SK-N-SH (cell line): ENCODE data around the gene LRMDA. TPM values are rescaled to one million over a fixed set of nuclear protein-coding genes. Genes with fewer than 3 reads are reported as not detected.

Experiments used
- CTCF ChIA-PET: fragments of 300-600, 350-600 bp; formaldehyde crosslinking; extraction: SDS; loops from one replicate; lab custom pipeline; 2021; lab: Yijun Ruan, JAX
- POLR2A ChIA-PET: fragments of 350-600 bp; sonication (Branson Sonifier 250); formaldehyde crosslinking; extraction: SDS; loops from one replicate; lab custom pipeline; 2020; ENCODE audit warnings: antibody characterized with exemption, inconsistent platforms; lab: Yijun Ruan, JAX
- DNase-seq: peaks from one replicate; pipeline ENCODE4 v3.0.0; 2012
- H2AFZ ChIP-seq: fragments of 200-600 bp; sonication (generic); 2 replicates; pipeline ENCODE4 v1.8.1; 2016; ENCODE audit warnings: antibody characterized with exemption, mild to moderate bottlenecking, low read depth
- H3F3A ChIP-seq: fragments of 200-600 bp; sonication (generic); replicated peaks from 2 replicates; pipeline ENCODE3; 2016; ENCODE audit warnings: antibody characterized with exemption, mild to moderate bottlenecking; ENCODE audit not compliant: insufficient read depth
- H3K27ac ChIP-seq, 2 experiments: fragments of 200-500 bp in 1 of 2; fragments of 200-600 bp in 1 of 2; sonication (Bioruptor generic) in 1 of 2; sonication (generic), shearing (Covaris generic) in 1 of 2; 2 replicates each; pipeline versions ENCODE4 v1.5.1 to v1.6.1; 2014 to 2016; ENCODE audit warnings: low read depth in 2 of 2, inconsistent platforms in 1 of 2, low read length in 1 of 2, mild to moderate bottlenecking in 1 of 2, mixed read lengths in 1 of 2
- H3K27me3 ChIP-seq: fragments of 200-600 bp; sonication (generic), shearing (Covaris generic); 2 replicates; pipeline ENCODE4 v1.6.1; 2016; ENCODE audit warnings: mixed run types; ENCODE audit not compliant: insufficient read depth
- H3K36me3 ChIP-seq, 2 experiments: fragments of 200-500 bp in 1 of 2; fragments of 200-600 bp in 1 of 2; sonication (Bioruptor generic) in 1 of 2; sonication (generic) in 1 of 2; replicated peaks in 1 of 2; 2 replicates each; pipeline versions ENCODE3 to v1.5.1; 2014 to 2016; ENCODE audit warnings: low read length in 1 of 2, mild to moderate bottlenecking in 1 of 2; ENCODE audit not compliant: insufficient read depth in 2 of 2, control insufficient read depth in 1 of 2
- H3K4me1 ChIP-seq, 2 experiments: fragments of 200-500 bp in 1 of 2; fragments of 200-600 bp in 1 of 2; sonication (Bioruptor generic) in 1 of 2; sonication (generic), shearing (Covaris generic) in 1 of 2; 2 replicates each; pipeline versions ENCODE4 v1.5.1 to v1.6.1; 2014 to 2016; ENCODE audit warnings: low read depth in 1 of 2, low read length in 1 of 2, mixed run types in 1 of 2; ENCODE audit not compliant: insufficient read depth in 2 of 2, control insufficient read depth in 1 of 2
- H3K4me2 ChIP-seq: fragments of 200-600 bp; sonication (generic), shearing (Covaris generic); 2 replicates; pipeline ENCODE4 v1.6.1; 2017; ENCODE audit warnings: mixed run types
- H3K4me3 ChIP-seq, 2 experiments: fragments of 200-500 bp in 1 of 2; fragments of 200-600 bp in 1 of 2; sonication (Bioruptor generic) in 1 of 2; sonication (generic), shearing (Covaris generic) in 1 of 2; 2 replicates each; pipeline versions ENCODE4 v1.5.1 to v1.8.1; 2014 to 2016; ENCODE audit warnings: low read depth in 2 of 2, inconsistent platforms in 1 of 2, low read length in 1 of 2, mild to moderate bottlenecking in 1 of 2, mixed read lengths in 1 of 2, moderate library complexity in 1 of 2
- H3K79me2 ChIP-seq: fragments of 200-600 bp; sonication (generic); 2 replicates; pipeline ENCODE4 v1.8.1; 2017; ENCODE audit warnings: mild to moderate bottlenecking; ENCODE audit not compliant: insufficient read depth
- H3K9ac ChIP-seq: fragments of 200-600 bp; sonication (generic); 2 replicates; pipeline ENCODE4 v1.6.1; 2017; ENCODE audit warnings: mixed run types
- H3K9me2 ChIP-seq: fragments of 200-600 bp; sonication (generic); 2 replicates; pipeline ENCODE4 v1.6.1; 2017; ENCODE audit warnings: mixed run types
- H3K9me3 ChIP-seq: fragments of 200-600 bp; sonication (generic); 2 replicates; pipeline ENCODE4 v1.6.1; 2017; ENCODE audit warnings: mixed run types, mild to moderate bottlenecking, moderate library complexity
- H4K20me1 ChIP-seq: fragments of 200-600 bp; sonication (generic); 2 replicates; pipeline ENCODE4 v1.6.1; 2017; ENCODE audit warnings: mild to moderate bottlenecking, mixed run types; ENCODE audit not compliant: insufficient read depth
- EZH2phosphoT487 ChIP-seq: fragments of 200-600 bp; sonication (generic); IDR thresholded peaks from 2 replicates; pipeline ENCODE4 v1.6.1; 2017; ENCODE audit warnings: low read depth, mixed run types, mild to moderate bottlenecking, antibody characterized with exemption, moderate library complexity, borderline replicate concordance
- FOXJ3 ChIP-seq: sonication (generic); formaldehyde crosslinking; IDR thresholded peaks from 2 replicates; pipeline ENCODE4 v1.5.1; 2020; ENCODE audit warnings: mild to moderate bottlenecking, missing genetic modification reagents
- FOXM1 ChIP-seq: IDR thresholded peaks from 2 replicates; pipeline ENCODE4 v1.4.0; 2012; ENCODE audit warnings: low read depth, mild to moderate bottlenecking
- MAX ChIP-seq: IDR thresholded peaks from 2 replicates; pipeline ENCODE4 v1.4.0; 2012; ENCODE audit warnings: low read depth
- MEF2A ChIP-seq: IDR thresholded peaks from 2 replicates; pipeline ENCODE4 v1.4.0; 2012; ENCODE audit warnings: low read depth, borderline replicate concordance
- MXI1 ChIP-seq: IDR thresholded peaks from 2 replicates; pipeline ENCODE4 v1.6.1; 2012; ENCODE audit warnings: mild to moderate bottlenecking, low read depth, low read length, improper control_type of control experiment
- POLR2AphosphoS5 ChIP-seq: IDR thresholded peaks from 2 replicates; pipeline ENCODE4 v1.6.1; 2012; ENCODE audit warnings: low read depth, low read length
- RCOR1 ChIP-seq: fragments of 150-350 bp; IDR thresholded peaks from 2 replicates; pipeline ENCODE4 v1.6.1; 2017; ENCODE audit warnings: antibody characterized with exemption, low read length
- REST ChIP-seq: IDR thresholded peaks from 2 replicates; pipeline ENCODE4 v1.6.1; 2012; ENCODE audit warnings: mild to moderate bottlenecking, low read depth, low read length, moderate library complexity
- RXRA ChIP-seq: IDR thresholded peaks from 2 replicates; pipeline ENCODE4 v1.4.0; 2012; ENCODE audit warnings: low read depth, mild to moderate bottlenecking, borderline replicate concordance
- SIN3A ChIP-seq: IDR thresholded peaks from 2 replicates; pipeline ENCODE4 v1.6.1; 2012; ENCODE audit warnings: low read depth, mild to moderate bottlenecking, low read length, moderate library complexity, borderline replicate concordance
- SMC3 ChIP-seq: IDR thresholded peaks from 2 replicates; pipeline ENCODE4 v1.6.1; 2012; ENCODE audit warnings: low read depth, low read length, improper control_type of control experiment
- TAF1 ChIP-seq: IDR thresholded peaks from 2 replicates; pipeline ENCODE4 v1.6.1; 2012; ENCODE audit warnings: low read depth, mild to moderate bottlenecking, low read length, moderate library complexity, borderline replicate concordance
- YY1 ChIP-seq: IDR thresholded peaks from 2 replicates; pipeline ENCODE4 v1.4.0; 2012; ENCODE audit warnings: low read depth, mild to moderate bottlenecking
- WGBS: methylation state at CpG from one replicate; pipeline ENCODE4 v1.1.6; 2017; ENCODE audit warnings: low lambda C conversion rate; 5-methylcytosine and 5-hydroxymethylcytosine counted together
- polyA plus RNA-seq, 3 experiments: library from polyadenylated mRNA; depleted of rRNA; stranded (reverse); fragments of >200 nt; gene quantifications; 2 replicates each; pipeline ENCODE4 v1.2.3, GENCODE V29; 2012

LRMDA gene
- polyA plus RNA-seq, 1 of the 3 experiments (the other 2 are of a cell fraction), result 0.95 TPM

- Histone ChIP-seq H4K20me1 (no peaks in the 10 kb centered on the region), H3K9ac (no peak overlapping the region), H3K4me1 (peaks cover 0 to 7% of the 10 kb centered on the region in 2 experiments; a peak in 1 of 4 replicates), H3K9me3 (no peaks in the 10 kb centered on the region), H3K36me3 (no peaks in the 10 kb centered on the region), H3F3A (no peaks in the 10 kb centered on the region), H3K4me3 (no peak overlapping the region), H3K27ac (peak overlapping the region in 1 of 2 experiments; percentile 39; a peak in 1 of 4 replicates), H3K27me3 (no peaks in the 10 kb centered on the region), H3K4me2 (no peak overlapping the region), H2AFZ (no peak overlapping the region; the same call in 1 of the 2 replicates), H3K79me2 (no peaks in the 10 kb centered on the region), H3K9me2 (no peaks in the 10 kb centered on the region)
- POLR2A ChIA-PET, result no interaction called here
- TF ChIP-seq FOXJ3 (CRISPR knock-in tag) (no peak), FOXM1 (no peak), SIN3A (no peak), RCOR1 (no peak), REST (no peak), RXRA (no peak), SMC3 (no peak), TAF1 (no peak), EZH2phosphoT487 (no peak), POLR2AphosphoS5 (no peak)
- CTCF ChIA-PET, result interaction anchor here (0.6 to 1.2 kb wide), 2 partner anchors 13 to 651 kb away, joined by 3 to 4 read pairs; no protein-coding TSS in a partner anchor
- 92% methylated on average over 1 of the region's 1 CpG for WGBS
- no peak for DNase-seq
Observed at GRCh38 chr10:76336213-76336963, 905.0 kb downstream of the LRMDA start.

- 54% methylated on average over 1 of the region's 1 CpG for WGBS
Observed at GRCh38 chr10:76337641-76338040, 906.2 kb downstream of the LRMDA start.

More at GRCh38 chr10:76337641-76338040, 906.2 kb downstream of the LRMDA start:
- H3K27ac ChIP-seq, result peak overlapping the region in 1 of 2 experiments; percentile 10; a peak in 1 of 4 replicates
- H3K9ac ChIP-seq, result no peak overlapping the region
- H4K20me1 ChIP-seq, result no peaks in the 10 kb centered on the region
- no peak for TF ChIP-seq SIN3A
- TF ChIP-seq MXI1, result no peak
- TF ChIP-seq MAX, result 0 out of 2 replicates have a peak, but pooled peaks have one; percentile 32
- TF ChIP-seq POLR2AphosphoS5, result no peak
- TF ChIP-seq YY1, result no peak
- TF ChIP-seq MEF2A, result no peak
- no peaks in the 10 kb centered on the region for H3K27me3 ChIP-seq
- no peak for DNase-seq
- no peaks in the 10 kb centered on the region for H3F3A ChIP-seq
- CTCF ChIA-PET, result no interaction called here
- peak overlapping the region; percentile 17; the same call in 1 of the 2 replicates for H2AFZ ChIP-seq
- no peaks in the 10 kb centered on the region for H3K79me2 ChIP-seq
- peaks cover 0 to 7% of the 10 kb centered on the region in 2 experiments; a peak in 1 of 4 replicates for H3K4me1 ChIP-seq
- peaks cover 1% of the 10 kb centered on the region; the same call in 1 of the 2 replicates for H3K9me3 ChIP-seq
- no peak overlapping the region for H3K4me3 ChIP-seq
- no peaks in the 10 kb centered on the region for H3K9me2 ChIP-seq
- POLR2A ChIA-PET, result no interaction called here
- H3K4me2 ChIP-seq, result no peak overlapping the region
- H3K36me3 ChIP-seq, result no peaks in the 10 kb centered on the region
